Transverse colon (tissue), 4 donors: ENCODE measurements around the gene TMEM143.
"Not testable (repeated sequence)": the region's sequence is repeated elsewhere in the genome, so short reads cannot be mapped to it uniquely, and the experiment has no call there.

Source experiments
- POLR2AphosphoS5 ChIP-seq, 3 donors: sonication (generic); formaldehyde crosslinking; IDR thresholded peaks; one replicate each; pipeline ENCODE4 v1.6.1; 2016; ENCODE audit warnings: antibody characterized with exemption in 3 of 3
- TF ChIP-seq, protein P1 (sequence below), 5 experiments: fragments of 200-600 bp in 3 of 5; fragments of 450-650 bp in 2 of 5; sonication (generic) in 3 of 5; IDR thresholded peaks; 1 replicate in 2 of 5; 2 replicates in 3 of 5; pipeline ENCODE4 v1.5.1; 2016 to 2017; ENCODE audit warnings: antibody characterized with exemption in 5 of 5, inconsistent platforms in 3 of 5, mild to moderate bottlenecking in 2 of 5, moderate library complexity in 1 of 5

DNA sequence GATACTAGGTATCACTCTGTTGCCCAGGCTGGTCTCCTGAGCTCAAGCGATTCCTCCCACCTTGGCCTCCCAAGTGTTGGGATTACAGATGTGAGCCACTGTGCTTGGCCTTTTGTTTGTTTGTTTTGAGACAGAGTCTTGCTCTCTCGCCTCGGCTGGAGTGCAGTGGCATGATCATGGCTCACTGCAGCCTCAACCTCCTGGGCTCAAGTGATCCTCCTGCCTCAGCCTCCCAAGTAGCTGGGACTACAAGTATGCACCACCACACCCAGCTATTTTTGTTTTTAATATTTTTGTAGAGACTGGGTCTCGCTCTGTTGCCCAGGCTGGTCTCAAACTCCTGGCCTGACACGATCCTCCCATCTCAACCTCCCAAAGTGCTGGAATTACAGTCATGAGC lies 8.0 kb upstream of the TMEM143 start:
- TF ChIP-seq, protein P1, sequence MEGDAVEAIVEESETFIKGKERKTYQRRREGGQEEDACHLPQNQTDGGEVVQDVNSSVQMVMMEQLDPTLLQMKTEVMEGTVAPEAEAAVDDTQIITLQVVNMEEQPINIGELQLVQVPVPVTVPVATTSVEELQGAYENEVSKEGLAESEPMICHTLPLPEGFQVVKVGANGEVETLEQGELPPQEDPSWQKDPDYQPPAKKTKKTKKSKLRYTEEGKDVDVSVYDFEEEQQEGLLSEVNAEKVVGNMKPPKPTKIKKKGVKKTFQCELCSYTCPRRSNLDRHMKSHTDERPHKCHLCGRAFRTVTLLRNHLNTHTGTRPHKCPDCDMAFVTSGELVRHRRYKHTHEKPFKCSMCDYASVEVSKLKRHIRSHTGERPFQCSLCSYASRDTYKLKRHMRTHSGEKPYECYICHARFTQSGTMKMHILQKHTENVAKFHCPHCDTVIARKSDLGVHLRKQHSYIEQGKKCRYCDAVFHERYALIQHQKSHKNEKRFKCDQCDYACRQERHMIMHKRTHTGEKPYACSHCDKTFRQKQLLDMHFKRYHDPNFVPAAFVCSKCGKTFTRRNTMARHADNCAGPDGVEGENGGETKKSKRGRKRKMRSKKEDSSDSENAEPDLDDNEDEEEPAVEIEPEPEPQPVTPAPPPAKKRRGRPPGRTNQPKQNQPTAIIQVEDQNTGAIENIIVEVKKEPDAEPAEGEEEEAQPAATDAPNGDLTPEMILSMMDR (IDR thresholded peaks at IDR 0.05): not testable (repeated sequence)
- not testable (repeated sequence) for TF ChIP-seq POLR2AphosphoS5 (IDR thresholded peaks at IDR 0.05)
